Muscle of leg (tissue), 11 donors: ENCODE results near the gene OR10A5. TPM values are rescaled to one million over a fixed set of nuclear protein-coding genes. Genes with fewer than 3 reads are reported as not detected.
"Not testable (repeated sequence)": the region's sequence is repeated elsewhere in the genome, so short reads cannot be mapped to it uniquely, and the experiment has no call there.

Experiments used
- DNase-seq: peaks from one replicate; pipeline ENCODE4 v3.0.0; 2013
- H3K27ac ChIP-seq: one replicate; pipeline ENCODE4 v1.5.1; 2013; ENCODE audit warnings: mild to moderate bottlenecking, low read length, control low read depth
- H3K27me3 ChIP-seq: one replicate; pipeline ENCODE4 v1.6.1; 2013; ENCODE audit warnings: low read length; ENCODE audit not compliant: control insufficient read depth, insufficient read depth
- H3K36me3 ChIP-seq: one replicate; pipeline ENCODE4 v1.6.1; 2013; ENCODE audit warnings: low read length; ENCODE audit not compliant: control insufficient read depth, insufficient read depth
- H3K4me1 ChIP-seq: one replicate; pipeline ENCODE4 v1.6.1; 2013; ENCODE audit warnings: low read length; ENCODE audit not compliant: control insufficient read depth, insufficient read depth
- H3K4me3 ChIP-seq: one replicate; pipeline ENCODE4 v1.5.1; 2013; ENCODE audit warnings: low read length, control low read depth
- H3K9me3 ChIP-seq: replicated peaks from 2 replicates; pipeline ENCODE4 v1.6.1; 2013; ENCODE audit warnings: low read depth, low read length; ENCODE audit not compliant: control insufficient read depth
- WGBS: methylation state at CpG from one replicate; pipeline ENCODE4 v1.1.5; 2013; ENCODE audit warnings: missing lambda C conversion rate; ENCODE audit not compliant: insufficient coverage; 5-methylcytosine and 5-hydroxymethylcytosine counted together
- polyA plus RNA-seq, 8 donors: library from polyadenylated mRNA; unstranded; fragments of 120-200 nt; gene quantifications; one replicate each; pipeline versions ENCODE4 v1.2.1 to v1.2.3, GENCODE V29; 2013; ENCODE audit warnings: inconsistent platforms in 1 of 8, low replicate concordance in 1 of 8; ENCODE audit not compliant: insufficient read length in 8 of 8, insufficient read depth in 1 of 8
- total RNA-seq: library from RNA; stranded (reverse); fragments of 120-200 nt; gene quantifications from one replicate; pipeline ENCODE4 v1.2.4, GENCODE V29; 2013

Gene OR10A5
- total and polyA plus RNA-seq, 9 donors, result not detected

GRCh38 chr11:6871278-6871677 is 25.8 kb downstream of the OR10A5 start:
- Histone ChIP-seq H3K27me3 (no peaks in the 10 kb centered on the region), H3K27ac (no peak overlapping the region), H3K4me1 (no peaks in the 10 kb centered on the region), H3K9me3 (no peaks in the 10 kb centered on the region), H3K36me3 (no peaks in the 10 kb centered on the region), H3K4me3 (no peak overlapping the region)
- no CpG with 5 or more reads among the region's 1 CpG for WGBS
- DNase-seq, result no peak

GRCh38 chr11:6875761-6876160 is 30.3 kb downstream of the OR10A5 start:
- no peaks in the 10 kb centered on the region for H3K36me3 ChIP-seq
- H3K9me3 ChIP-seq, result no peaks in the 10 kb centered on the region
- no peak for DNase-seq
- H3K27me3 ChIP-seq, result no peaks in the 10 kb centered on the region
- H3K27ac ChIP-seq, result no peak overlapping the region
- H3K4me1 ChIP-seq, result no peaks in the 10 kb centered on the region
- no peak overlapping the region for H3K4me3 ChIP-seq
- no CpG with 5 or more reads among the region's 2 CpGs for WGBS

GRCh38 chr11:6876325-6876724 is 30.8 kb downstream of the OR10A5 start, which contains the start of gene OR10A4:
TSS of gene OR10A4 (plus strand) at chr11:6876625. CDS start at chr11:6876648, 23 bp downstream.
- DNase-seq, result no peak
- Histone ChIP-seq H3K4me1 (no peaks in the 10 kb centered on the region), H3K27me3 (no peaks in the 10 kb centered on the region), H3K36me3 (no peaks in the 10 kb centered on the region), H3K4me3 (no peak within 1 kb of the TSS), H3K27ac (no peak within 1 kb of the TSS), H3K9me3 (no peaks in the 10 kb centered on the region)
- WGBS, result 75% methylated on average over 1 of the region's 1 CpG

- no peak for DNase-seq
- WGBS, result 100% methylated on average over 3 of the region's 3 CpGs
Observed at GRCh38 chr11:6876914-6877313, 31.4 kb downstream of the OR10A5 start.

GRCh38 chr11:6882751-6883150 is 37.3 kb downstream of the OR10A5 start:
- no peaks in the 10 kb centered on the region for H3K27me3 ChIP-seq
- no peaks in the 10 kb centered on the region for H3K36me3 ChIP-seq
- H3K9me3 ChIP-seq, result no peaks in the 10 kb centered on the region
- no peaks in the 10 kb centered on the region for H3K4me1 ChIP-seq
- H3K27ac ChIP-seq, result no peak overlapping the region
- no peak for DNase-seq
- no peak overlapping the region for H3K4me3 ChIP-seq

More at GRCh38 chr11:6876914-6877313, 31.4 kb downstream of the OR10A5 start:
- Histone ChIP-seq H3K9me3 (no peaks in the 10 kb centered on the region), H3K4me3 (no peak overlapping the region), H3K4me1 (no peaks in the 10 kb centered on the region), H3K36me3 (no peaks in the 10 kb centered on the region), H3K27me3 (no peaks in the 10 kb centered on the region), H3K27ac (no peak overlapping the region)

- H3K4me1 ChIP-seq, DNase-seq, H3K4me3 ChIP-seq, H3K36me3 ChIP-seq, H3K27ac ChIP-seq, H3K27me3 ChIP-seq, H3K9me3 ChIP-seq: not testable (repeated sequence)
- WGBS, result no CpG with 5 or more reads among the region's 5 CpGs
Observed at GRCh38 chr11:6887711-6888110, 42.2 kb downstream of the OR10A5 start.

- no CpG with 5 or more reads among the region's 4 CpGs for WGBS
Observed at GRCh38 chr11:6888830-6889229, 43.3 kb downstream of the OR10A5 start.

GRCh38 chr11:6889835-6890234 is 44.4 kb downstream of the OR10A5 start:
- Histone ChIP-seq H3K27ac (no peak overlapping the region), H3K27me3 (no peaks in the 10 kb centered on the region), H3K4me1 (no peaks in the 10 kb centered on the region), H3K36me3 (no peaks in the 10 kb centered on the region), H3K9me3 (no peaks in the 10 kb centered on the region), H3K4me3 (no peak overlapping the region)
- no peak for DNase-seq
- no CpG with 5 or more reads among the region's 1 CpG for WGBS

More at GRCh38 chr11:6888830-6889229, 43.3 kb downstream of the OR10A5 start:
- Histone ChIP-seq H3K4me3 (no peak overlapping the region), H3K36me3 (no peaks in the 10 kb centered on the region), H3K4me1 (no peaks in the 10 kb centered on the region), H3K27ac (no peak overlapping the region), H3K27me3 (no peaks in the 10 kb centered on the region), H3K9me3 (no peaks in the 10 kb centered on the region)
- DNase-seq, result no peak

- H3K4me3 ChIP-seq, result no peak within 1 kb of the TSS
- no peak for DNase-seq
- no peaks in the 10 kb centered on the region for H3K4me1 ChIP-seq
- H3K36me3 ChIP-seq, result no peaks in the 10 kb centered on the region
- H3K27ac ChIP-seq, result no peak within 1 kb of the TSS
- no peaks in the 10 kb centered on the region for H3K27me3 ChIP-seq
- no CpG with 5 or more reads among the region's 2 CpGs for WGBS
- H3K9me3 ChIP-seq, result no peaks in the 10 kb centered on the region
Observed at GRCh38 chr11:6892400-6892799, 46.9 kb downstream of the OR10A5 start, which contains the start of gene OR2D2. TSS of gene OR2D2 (minus strand) at chr11:6892500. CDS start at chr11:6892500, 0 bp downstream.

- Histone ChIP-seq H3K4me3 (no peak overlapping the region), H3K36me3 (no peaks in the 10 kb centered on the region), H3K4me1 (no peaks in the 10 kb centered on the region), H3K9me3 (no peaks in the 10 kb centered on the region), H3K27me3 (no peaks in the 10 kb centered on the region), H3K27ac (no peak overlapping the region)
- DNase-seq, result no peak
Observed at GRCh38 chr11:6894097-6894496, 48.6 kb downstream of the OR10A5 start.

GRCh38 chr11:6895010-6895409 is 49.5 kb downstream of the OR10A5 start:
- Histone ChIP-seq H3K4me3 (no peak overlapping the region), H3K4me1 (no peaks in the 10 kb centered on the region), H3K27me3 (no peaks in the 10 kb centered on the region), H3K27ac (no peak overlapping the region), H3K36me3 (no peaks in the 10 kb centered on the region), H3K9me3 (no peaks in the 10 kb centered on the region)
- DNase-seq, result no peak
